Tibial nerve (tissue), 4 donors: ENCODE measurements around the gene SPATA33.

Experiments used
- EP300 ChIP-seq, 2 donors: sonication (generic); formaldehyde crosslinking; IDR thresholded peaks; one replicate each; pipeline ENCODE4 v1.6.1; 2017; ENCODE audit warnings: antibody characterized with exemption in 2 of 2, mild to moderate bottlenecking in 1 of 2
- POLR2A ChIP-seq, 2 donors: fragments of 450-650 bp; IDR thresholded peaks; one replicate each; pipeline ENCODE4 v1.6.1; 2017; ENCODE audit warnings: antibody characterized with exemption in 2 of 2, mild to moderate bottlenecking in 2 of 2, moderate library complexity in 2 of 2
- TF ChIP-seq, protein P1 (sequence below), 5 experiments: fragments of 200-600 bp in 3 of 5; fragments of 450-650 bp in 2 of 5; sonication (generic) in 3 of 5; IDR thresholded peaks; one replicate each; pipeline ENCODE4 v1.5.1; 2016 to 2019; ENCODE audit warnings: antibody characterized with exemption in 5 of 5, mild to moderate bottlenecking in 3 of 5, moderate library complexity in 2 of 5

DNA sequence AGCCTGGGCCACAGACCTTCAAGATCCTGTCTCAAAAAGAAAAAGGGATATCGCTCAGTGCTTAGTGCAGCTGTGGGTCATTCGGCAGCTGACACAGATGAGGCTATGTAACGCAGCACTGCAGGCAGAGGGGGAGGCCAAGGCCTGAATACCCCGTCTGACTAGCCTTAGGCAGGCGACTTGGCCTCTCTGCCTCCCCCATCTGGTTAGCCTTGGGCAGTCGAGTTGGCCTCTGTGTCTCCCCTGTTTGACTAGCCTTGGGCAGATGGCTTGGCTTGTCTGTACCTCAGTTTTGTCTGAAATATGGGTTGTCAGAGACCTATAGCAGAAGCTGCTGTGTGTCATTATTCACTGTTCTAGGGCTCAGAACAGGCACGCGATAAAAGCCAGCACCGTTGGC, 10.0 kb downstream of the SPATA33 start:
- TF ChIP-seq POLR2A (IDR thresholded peaks at IDR 0.05), result no peak
- TF ChIP-seq, protein P1, sequence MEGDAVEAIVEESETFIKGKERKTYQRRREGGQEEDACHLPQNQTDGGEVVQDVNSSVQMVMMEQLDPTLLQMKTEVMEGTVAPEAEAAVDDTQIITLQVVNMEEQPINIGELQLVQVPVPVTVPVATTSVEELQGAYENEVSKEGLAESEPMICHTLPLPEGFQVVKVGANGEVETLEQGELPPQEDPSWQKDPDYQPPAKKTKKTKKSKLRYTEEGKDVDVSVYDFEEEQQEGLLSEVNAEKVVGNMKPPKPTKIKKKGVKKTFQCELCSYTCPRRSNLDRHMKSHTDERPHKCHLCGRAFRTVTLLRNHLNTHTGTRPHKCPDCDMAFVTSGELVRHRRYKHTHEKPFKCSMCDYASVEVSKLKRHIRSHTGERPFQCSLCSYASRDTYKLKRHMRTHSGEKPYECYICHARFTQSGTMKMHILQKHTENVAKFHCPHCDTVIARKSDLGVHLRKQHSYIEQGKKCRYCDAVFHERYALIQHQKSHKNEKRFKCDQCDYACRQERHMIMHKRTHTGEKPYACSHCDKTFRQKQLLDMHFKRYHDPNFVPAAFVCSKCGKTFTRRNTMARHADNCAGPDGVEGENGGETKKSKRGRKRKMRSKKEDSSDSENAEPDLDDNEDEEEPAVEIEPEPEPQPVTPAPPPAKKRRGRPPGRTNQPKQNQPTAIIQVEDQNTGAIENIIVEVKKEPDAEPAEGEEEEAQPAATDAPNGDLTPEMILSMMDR (IDR thresholded peaks at IDR 0.05), result no peak
- no peak for TF ChIP-seq EP300 (IDR thresholded peaks at IDR 0.05)
